HG03039 (cell line): Measurements from ENCODE around the gene TLK1.
"Not testable (repeated sequence)": the region's sequence is repeated elsewhere in the genome, so short reads cannot be mapped to it uniquely, and the experiment has no call there.

ENCODE experiments used
- ATAC-seq: cut with Tn5 transposase; IDR thresholded peaks from one replicate; pipeline ENCODE4 v1.9.1; 2021; ENCODE audit warnings: mild to moderate bottlenecking, moderate library complexity; ENCODE audit not compliant: unreplicated experiment

The TLK1 gene

DNA sequence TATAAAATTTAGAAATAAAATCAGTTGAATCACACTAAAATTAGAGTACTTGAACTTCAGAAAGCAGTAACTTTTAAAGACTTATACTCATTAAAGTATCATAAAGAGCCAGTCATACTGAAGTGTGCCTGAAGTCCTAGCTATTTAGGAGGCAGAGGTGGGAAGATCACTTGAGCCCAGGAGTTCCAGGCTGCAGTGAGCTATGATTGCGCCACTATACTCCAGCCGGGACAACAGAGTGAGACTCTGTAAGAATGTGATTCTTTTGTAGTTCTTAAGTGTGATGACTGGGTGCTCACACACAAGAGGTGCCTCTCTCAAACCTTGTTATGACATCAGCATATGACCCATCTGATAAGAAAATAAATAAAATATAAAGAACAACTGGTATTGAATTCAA is 14.6 kb downstream of the TLK1 start:
- ATAC-seq: no peak

DNA sequence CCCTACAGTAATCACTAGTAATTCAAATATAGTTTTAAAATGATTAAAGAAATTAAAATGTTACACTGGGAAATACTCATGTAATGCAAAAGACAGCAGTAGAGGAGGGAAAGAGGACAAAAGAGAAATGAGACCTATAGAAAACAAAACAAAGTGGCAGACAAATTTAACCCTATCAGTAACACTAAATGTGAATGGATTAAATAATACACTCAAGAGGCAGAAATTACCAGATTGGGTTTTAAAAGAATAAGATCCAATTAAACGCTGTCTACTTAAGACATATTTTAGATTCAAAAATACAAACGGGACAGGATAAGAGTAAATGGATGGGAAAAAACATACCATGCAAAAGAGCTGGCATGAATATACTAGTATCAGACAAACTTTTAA is 17.0 kb downstream of the TLK1 start:
- no peak for ATAC-seq

DNA sequence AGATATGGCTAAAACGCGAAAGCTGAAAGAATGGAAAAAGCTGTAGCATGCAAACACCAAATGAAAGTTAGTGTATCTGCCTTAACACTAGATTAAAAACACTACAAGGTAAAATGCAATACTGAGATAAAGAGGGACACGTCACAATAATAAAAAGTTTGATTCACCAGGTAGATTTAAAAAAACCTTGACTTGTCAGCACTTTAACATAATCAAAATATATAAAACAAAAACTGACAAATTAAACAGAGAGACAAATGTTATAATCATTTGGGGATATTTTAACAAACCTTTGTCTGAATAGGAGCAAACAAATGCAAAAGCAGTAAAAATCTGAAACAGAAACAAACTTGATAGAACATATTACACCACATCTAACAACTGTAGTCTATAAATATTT is 18.3 kb downstream of the TLK1 start:
- no peak for ATAC-seq

DNA sequence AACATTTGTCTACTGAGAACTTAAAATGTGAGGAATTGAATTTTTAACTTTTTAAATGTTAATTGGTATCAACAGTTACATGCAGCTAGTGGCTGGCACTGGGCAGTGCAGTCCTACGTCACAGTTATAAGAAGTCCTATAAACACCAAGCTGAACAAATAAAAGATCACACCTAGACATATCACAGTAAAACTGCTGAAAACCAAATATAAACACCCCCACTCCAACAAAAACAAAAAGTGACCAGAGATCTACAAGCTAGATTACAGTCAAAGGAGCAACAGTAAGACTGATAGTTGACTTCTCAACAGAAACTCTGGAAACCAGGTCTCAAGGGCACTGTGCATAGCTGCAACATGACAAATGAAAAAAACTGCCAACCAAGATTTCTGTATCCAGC is 19.4 kb downstream of the TLK1 start:
- no peak for ATAC-seq

DNA sequence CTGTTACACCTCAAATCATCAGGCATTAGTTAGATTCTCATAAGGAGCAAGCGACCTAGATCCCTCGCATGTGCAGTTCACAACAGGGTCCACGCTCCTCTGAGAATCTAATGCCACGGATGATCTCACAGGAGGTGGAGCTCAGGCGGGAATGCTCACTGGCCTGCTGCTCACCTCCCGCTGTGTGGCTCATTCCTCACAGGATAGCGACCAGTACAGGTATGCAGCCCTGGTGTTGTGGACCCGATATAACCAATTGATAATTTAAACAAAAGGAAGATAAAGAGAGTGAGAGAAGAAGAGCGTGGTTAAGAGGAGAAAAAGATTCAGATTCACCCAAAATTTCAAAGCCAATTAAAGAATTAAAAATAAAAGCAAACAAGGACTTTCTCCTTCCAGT is 20.8 kb downstream of the TLK1 start:
- no peak for ATAC-seq

DNA sequence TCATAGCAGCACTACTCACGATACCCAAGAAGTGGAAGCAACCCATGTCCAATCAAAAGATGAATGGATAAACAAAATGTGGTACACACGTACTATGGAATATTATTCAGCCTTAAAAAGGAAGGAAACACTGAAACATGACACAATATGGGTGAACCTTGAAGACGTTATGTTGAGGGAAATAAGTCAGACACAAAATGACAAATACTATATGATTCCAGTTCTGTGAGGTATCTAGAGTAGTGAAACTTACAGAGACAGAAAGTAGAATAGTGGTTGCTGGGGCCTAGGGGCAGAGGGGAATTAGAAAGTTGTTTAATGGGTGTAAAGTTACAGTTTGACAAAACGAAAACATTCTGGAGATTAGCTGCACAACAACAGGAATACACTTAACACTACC is 24.7 kb downstream of the TLK1 start:
- ATAC-seq: peak; percentile 74

DNA sequence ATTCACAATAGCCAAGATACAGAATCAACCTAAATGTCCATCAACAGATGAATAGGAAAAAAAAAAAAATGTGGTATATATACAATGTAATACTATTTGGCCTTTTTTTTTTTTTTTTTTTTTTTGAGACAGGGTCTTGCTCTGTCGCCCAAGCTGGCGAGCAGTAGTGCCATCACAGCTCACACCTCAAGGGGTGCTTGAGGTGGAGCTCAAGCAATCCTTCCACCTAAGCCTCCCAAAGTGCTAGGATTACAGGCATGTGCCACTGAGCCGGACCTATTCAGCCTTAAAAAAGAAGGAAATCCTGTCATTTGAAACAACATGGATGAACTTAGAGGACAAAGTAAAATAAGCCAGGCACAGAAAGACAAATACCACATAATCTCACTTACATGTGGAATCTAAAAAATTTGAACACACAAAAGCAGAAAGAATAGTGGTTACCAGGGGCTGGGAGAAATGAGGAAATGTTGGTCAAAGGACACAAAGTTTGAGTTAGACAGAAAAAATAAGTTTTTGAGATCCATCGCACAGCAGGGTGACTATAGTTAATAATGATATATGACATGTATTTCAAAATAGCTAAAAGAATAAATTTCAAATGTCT is 26.0 kb downstream of the TLK1 start:
- ATAC-seq: no peak

DNA sequence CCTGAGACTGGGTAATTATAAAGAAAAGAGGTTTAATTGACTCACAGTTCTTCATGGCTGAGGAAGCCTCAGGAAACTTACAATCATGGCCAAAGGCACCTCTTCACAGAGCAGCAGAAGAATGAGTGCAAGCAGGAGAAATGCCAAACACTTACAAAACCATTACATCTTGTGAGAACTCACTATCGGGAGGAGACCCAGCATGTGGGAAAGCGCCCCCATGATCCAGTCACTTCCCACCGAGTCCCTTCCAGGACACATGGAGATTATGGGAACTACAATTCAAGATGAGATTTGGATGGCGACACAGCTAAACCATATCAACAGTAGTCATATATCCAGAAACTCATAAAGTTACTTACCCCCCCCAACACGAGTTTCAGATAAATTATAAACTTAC is 28.6 kb downstream of the TLK1 start:
- ATAC-seq: no peak

DNA sequence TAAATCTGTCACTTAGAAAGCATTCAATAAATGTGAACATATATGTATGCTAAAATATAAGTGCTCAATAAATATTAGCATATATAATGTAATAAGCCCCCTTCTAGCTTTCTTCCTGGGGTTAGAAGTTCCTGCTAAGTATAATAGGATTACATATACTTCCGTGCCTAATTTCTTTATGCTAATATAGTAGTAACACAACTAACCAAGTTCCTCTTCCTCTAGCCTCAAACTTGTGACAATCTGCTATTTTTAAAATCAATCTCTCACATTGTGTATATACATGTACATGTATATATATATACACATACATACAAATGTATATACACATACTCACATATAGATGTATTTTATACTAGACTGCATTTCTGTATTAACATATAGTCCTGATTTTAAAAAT is 32.2 kb downstream of the TLK1 start:
- ATAC-seq: no peak

DNA sequence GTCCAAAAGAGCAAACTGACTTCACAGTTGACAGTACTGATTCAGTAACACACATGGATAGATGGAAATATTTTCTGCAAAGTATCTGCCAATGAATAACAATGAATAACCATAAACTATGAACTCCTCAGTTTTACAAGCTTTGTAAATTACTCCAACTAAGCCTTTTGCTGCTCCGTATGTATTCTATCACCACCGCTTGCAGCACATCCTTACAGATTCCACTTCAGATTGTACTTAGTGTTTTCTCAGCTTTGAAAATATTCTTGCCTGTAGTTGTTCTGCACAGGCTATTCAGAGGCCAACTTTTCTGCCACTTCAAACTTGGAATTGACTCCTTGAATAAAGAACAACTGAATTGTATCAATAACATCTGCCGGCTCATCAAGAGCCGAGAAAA is 36.2 kb downstream of the TLK1 start:
- ATAC-seq: no peak

DNA sequence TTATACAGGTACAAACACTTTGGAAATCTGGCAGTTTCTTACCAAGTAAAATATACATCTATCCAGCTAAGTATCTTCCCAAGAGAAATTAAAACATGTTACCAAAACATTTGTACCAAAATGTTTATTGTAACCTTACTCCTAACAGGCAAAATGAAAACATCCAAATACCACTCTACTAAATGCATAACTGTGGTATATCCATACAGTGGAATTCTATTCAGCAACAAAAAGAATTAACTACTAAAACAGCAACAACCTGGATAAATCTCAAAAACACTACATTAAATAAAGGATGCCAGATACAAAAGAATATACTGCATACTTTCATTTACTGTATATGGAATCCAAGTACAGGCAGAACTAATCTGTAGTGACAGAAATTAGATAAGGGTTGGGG is 51.1 kb downstream of the TLK1 start:
- no peak for ATAC-seq

DNA sequence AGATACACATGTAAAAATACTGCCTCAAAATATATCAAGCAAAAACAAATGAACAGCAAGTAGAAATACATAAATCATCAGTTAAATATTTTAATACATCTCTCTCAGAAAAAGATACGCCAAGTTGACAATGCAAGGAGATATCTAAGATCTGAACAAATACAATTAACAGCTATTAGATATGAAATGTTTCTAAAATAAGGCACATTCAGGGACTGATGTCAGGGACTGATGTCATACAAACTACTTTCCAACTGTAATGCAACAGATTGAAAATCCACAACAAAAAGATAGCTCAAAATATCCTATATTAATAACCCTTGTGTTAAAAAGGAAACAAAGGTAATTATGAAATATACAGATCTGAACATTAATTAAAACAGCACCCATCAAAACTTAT is 51.7 kb downstream of the TLK1 start:
- ATAC-seq: no peak

DNA sequence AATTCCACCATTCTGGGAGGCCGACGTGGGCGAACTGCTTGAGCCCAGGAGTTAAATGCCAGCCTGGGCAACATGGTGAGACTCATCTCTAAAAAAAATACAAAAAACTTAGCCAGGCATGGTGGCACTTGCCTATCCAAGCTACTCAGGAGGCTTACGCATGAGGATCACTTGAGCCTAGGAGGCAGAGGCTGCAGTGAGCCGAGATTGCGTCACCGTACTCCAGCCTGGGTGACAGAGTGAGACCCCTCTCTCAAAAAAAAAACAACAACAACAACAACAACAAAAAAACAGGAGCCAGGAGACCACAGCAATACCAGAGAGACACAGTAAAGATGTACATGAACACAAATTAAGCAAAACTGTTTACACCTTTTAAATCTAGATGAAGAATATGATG is 52.9 kb downstream of the TLK1 start:
- no peak for ATAC-seq

DNA sequence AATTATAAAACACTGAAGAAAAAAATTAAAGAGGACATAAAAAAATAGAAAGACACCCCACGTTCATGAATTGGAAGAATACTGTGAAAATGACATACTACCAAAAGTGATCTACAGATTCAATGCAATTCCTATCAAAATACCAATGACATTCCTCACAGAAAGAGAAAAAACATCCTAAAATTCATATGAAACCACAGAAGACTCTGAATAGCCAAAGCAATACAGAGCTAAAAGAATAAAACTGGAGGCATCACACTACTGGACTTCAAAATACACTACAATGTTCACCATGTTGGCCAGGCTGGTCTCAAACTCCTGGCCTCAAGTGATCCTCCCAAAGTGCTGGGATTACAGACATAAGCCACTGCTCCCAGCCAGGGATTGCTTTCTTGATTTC is 56.3 kb downstream of the TLK1 start:
- ATAC-seq: no peak

DNA sequence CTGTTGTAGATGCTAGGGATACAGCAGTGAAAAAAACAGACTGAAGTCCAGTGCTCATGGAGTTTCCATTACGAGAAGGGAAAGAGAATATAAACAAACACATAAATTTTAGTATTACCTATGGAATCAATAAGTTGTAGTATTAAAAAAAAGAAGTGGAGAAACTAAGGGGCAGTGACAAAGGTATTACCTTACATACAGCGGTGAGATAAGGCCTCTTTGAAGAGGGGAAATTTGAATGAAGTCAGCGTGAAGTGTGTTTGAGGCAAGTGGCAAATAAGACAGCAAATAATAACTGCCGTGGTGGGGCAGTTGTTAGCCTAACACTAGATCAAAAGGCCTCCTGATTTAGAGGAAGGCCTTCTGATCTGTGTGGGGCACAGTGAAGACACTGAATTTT is 57.9 kb downstream of the TLK1 start:
- ATAC-seq: no peak

DNA sequence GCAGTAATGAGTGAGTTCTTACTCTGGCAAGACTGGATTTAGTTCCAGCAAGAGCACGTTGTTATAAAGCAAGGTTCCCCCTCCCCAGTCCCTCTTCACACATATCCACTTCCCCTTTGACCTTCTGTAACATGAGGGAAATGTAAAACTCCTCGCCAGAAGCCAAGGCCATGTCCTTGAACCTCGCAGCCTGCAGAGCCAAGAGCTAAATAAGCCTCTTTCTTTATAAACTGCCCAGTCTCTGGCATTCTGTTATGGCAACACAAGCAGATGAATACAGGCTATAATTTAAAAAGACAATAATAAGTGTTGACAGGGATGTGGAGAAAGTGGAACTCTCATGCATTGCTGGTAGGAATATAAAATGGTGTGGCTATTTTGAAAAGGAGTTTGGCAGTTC is 60.3 kb downstream of the TLK1 start:
- ATAC-seq: no peak

DNA sequence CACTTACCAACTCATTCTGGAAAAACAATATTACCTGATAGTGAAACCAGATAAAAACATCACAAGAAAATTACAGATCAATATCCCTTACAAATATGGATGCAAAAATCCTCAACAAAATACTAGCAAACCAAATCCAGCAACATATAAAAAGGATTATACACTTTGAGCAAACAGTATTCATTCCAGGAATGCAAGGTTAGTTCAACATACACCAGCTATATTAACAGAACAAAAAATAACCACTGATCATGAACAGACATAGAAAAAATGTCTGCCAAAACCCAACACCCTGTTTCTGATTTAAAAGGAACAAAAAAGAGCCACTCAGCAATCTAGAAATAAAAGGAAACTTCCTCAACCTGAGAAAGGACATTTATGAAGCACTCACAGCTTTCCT is 62.1 kb downstream of the TLK1 start:
- no peak for ATAC-seq

DNA sequence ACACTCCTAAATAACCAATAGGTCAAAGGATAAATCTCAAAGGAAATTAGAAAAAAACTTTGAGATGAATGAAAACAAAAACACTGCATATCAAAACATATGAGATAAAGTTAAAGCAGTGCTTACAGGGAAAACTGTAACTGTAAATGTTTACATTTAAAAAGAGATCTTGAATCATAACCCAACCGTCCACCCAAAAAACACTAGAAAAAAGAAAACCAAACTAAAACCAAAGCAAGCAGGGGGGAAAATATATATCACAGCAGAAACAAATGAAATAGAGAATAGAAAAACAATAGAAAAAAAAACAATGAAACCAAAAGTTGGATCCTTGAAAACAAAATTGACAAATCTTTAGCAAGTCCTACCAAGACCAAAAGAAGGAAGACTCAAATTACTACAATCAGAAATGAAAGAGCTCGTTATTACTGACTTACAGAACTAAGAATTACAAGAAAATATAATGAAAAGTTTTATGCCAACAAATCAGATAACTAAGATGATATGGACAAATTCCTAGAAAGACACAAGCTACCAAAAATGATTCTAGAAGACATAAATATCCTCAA is 65.6 kb downstream of the TLK1 start:
- no peak for ATAC-seq

DNA sequence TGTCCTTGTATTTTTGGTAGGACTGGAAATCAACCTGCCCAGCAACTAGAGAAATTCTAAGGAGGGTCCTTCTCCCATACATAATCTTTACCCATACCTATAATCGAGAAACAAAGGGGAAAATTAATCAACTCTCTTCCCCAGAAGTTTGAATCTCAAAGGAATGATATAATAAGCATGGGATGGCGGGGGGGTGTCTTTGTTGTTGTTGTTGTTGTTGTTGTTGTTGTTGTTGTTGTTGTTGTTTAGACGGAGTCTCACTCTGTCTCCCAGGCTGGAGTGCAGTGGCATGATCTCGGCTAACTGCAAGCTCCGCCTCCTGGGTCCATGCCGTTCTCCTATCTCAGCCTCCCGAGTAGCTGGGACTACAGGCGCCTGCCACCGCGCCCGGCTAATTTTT is 69.2 kb downstream of the TLK1 start:
- ATAC-seq: not testable (repeated sequence)

DNA sequence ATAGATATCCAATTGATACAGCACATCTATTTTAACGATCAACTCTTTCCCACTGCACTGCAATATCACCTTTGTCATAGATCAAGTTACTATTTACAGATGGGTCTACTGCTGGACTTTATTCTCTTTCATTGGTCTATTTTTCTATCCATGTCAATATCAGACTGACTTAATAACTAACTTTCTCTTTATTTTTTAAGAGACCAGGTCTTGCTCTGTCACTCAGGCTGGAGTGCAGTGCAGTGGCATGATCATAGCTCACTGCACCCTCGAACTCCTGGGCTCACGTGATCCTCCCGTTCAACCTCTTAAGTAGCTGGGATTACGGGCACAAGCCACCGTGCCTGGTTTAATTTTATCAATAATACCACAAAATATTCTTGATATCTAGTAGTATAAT is 71.2 kb downstream of the TLK1 start:
- ATAC-seq: no peak

DNA sequence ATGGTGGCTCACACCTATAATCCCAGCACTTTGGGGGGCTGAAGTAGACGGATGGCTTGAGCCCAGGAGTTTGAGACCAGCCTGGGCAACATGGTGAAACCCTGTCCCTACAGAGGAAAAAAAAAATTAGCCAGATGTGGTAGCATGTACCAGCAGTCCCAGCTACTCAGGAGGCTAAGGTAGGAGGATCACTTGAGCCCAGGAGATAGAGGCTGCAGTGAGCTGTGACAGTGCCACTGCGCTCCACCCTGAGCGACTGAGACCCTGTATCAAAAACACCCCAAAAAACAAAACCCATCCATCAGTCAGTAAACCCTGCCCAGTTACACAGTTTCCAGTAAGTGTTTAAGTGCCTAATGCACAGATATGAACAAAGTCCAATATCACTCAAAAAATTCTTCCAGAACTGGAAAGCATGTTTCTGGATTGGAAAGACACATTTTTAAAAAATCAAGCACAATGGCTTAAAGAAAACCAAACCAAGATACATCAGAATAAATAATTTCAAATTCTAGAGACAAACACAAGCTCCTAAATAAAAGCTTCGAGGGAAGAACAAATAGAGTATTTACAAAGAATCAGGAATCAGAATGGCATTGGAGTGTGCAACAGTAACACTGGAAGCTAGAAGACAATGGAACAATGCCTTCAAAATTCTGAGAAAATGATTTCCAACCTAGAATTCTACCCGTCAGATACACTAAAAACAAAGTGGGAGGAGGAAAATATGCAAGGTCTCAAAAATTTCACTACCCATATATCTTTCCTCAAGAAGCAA is 72.4 kb downstream of the TLK1 start:
- ATAC-seq: no peak

DNA sequence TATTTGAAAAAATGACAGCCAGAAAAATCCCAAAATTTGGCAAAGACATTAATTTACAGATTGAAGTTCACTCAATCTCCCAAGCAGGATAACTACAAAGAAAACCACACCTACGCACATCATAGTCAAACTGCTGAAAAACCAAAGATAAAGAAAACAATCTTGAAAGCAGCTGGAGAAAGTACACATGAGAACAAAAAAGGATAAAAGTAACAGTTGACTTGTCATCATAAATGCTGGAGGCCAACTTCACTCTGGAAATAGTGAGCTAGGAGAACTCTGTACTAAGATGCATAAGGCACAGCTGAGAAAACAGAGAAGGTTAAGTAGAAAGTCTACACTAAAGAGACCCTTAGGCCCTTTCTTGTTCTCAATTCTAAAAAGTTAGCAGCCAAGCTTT is 73.1 kb downstream of the TLK1 start:
- no peak for ATAC-seq
